Aortic smooth muscle cell (primary cell): ENCODE results near the gene PRR23E. TPM values are rescaled to one million over a fixed set of nuclear protein-coding genes. Genes with fewer than 3 reads are reported as not detected.

Experiments used
- total RNA-seq: library from RNA; depleted of rRNA; stranded (reverse); fragments of >200 nt; gene quantifications from 2 replicates; pipeline ENCODE4 v1.2.3, GENCODE V29; 2014

PRR23E gene
- not detected in 2 replicates for total RNA-seq

GRCh38 chr3:127192576-127193232, at the start of gene PRR23E:
PRR23E (plus strand) TSS chr3:127193131; CDS start chr3:127196686, 3,555 bp downstream.

Other genes with a start within 250 kb of the PRR23E start
- 37.2 and 39.2 TPM in 2 replicates for gene PLXNA1, start 210.0 kb upstream of the PRR23E start, total RNA-seq
- gene PRR20G, start 94.9 kb downstream of the PRR23E start, total RNA-seq: not detected in 2 replicates